NCI-H146 treated with DMSO at 0.1 percent for 48 hours (cell line): Measurements from ENCODE around the gene TRAF3IP1.
"Not testable (repeated sequence)": the region's sequence is repeated elsewhere in the genome, so short reads cannot be mapped to it uniquely, and the experiment has no call there.

Experiments
- DNase-seq: peaks from one replicate; lab custom pipeline; 2025; ENCODE audit not compliant: unreplicated experiment; lab: John Stamatoyannopoulos, UW

TRAF3IP1 gene

GRCh38 chr2:238306672-238306998, 13.7 kb upstream of the TRAF3IP1 start:
- DNase-seq, result no peak

DNA sequence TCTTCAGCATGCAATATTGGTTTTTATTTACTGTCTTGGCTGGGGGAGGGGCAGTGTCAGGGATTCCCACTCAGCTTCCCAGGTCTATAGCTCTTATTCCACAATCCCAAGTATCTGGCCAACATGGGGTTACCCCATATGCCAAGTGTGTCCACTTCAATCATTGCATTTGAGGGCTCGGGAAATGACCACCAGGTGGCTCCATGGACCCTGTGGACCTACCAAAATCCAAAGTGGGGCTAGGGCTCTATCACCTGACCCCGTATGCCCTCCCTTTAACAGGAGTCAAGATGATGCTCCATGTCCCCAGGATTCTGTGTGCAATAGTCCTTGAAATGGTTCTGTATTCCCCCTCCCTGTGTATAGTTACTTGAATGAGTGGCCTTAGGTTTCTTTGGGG, 12.1 kb upstream of the TRAF3IP1 start:
- DNase-seq, result no peak

GRCh38 chr2:238310721-238311120, 9.6 kb upstream of the TRAF3IP1 start:
- DNase-seq, result not testable (repeated sequence)

GRCh38 chr2:238313289-238313990, 6.9 kb upstream of the TRAF3IP1 start:
- no peak for DNase-seq

GRCh38 chr2:238313991-238314350, 6.3 kb upstream of the TRAF3IP1 start:
- DNase-seq, result no peak

DNA sequence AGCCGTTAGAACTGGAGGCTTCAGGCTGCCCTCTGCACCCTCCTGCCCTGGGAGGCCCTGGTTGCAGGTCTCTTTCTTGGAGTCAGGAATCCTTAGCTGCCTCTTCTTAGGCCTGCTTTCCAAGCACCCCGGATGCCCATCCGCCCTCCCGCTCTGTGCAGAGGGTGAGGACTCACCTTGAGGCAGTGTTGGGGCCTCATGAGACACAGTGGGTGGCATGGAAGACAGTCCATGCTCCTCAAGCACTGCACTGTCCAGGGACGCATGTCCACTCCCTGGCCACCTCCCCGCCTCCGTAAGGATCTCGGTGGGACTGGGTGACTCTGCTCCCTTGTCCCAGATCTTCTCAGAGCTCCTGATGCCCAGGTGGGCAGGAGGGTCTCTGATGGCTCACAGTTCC, 5.7 kb upstream of the TRAF3IP1 start:
- DNase-seq, result no peak

DNA sequence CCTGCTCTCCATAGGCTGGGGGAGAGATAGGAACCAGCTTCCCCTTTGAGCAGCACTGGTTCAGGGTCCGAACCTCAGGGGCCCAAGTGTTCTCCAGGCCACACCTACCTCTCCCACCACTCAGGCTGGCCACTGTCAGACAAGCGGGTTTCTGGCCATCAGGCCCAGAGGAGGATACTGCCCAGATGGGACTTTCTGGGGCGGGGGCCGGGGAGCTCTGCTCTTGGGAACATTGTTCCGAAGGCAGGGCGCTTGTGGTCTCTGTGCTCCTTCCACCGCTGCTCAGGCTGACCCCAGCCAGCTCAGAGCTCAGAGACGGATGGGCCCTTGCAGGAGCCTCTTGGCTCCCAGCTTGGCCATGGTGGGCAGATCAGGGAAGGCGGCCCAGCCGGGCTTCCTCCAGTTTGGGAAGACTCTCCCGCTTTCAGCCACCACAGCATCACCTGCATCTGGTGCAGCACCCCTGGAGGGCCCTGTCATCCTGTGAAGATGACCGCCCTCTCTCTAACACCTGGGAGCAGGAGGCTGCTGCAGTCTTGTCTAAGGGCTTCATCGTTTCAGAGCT, 5.2 kb upstream of the TRAF3IP1 start:
- no peak for DNase-seq

GRCh38 chr2:238320648-238321281, 447 bp downstream of the TRAF3IP1 start:
- no peak for DNase-seq

DNA sequence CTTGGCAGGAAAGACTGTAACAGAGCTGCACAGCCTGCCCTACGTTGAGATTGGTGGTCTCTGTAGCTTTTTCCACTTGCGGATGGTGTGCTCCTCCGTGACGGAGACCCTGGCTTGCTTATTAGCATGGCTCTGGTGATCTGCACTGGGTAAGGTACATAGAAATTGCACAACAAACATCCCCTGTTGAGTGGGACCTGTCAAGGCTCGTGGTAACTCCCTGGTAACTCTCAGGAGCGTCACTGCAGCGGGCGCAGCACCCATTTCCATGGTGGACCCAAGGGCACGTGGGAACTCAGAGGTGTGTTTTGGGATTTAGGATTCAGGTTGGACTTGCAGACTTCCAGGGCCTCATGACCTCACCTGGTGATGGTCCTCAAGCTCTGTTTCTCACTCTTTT, 1.1 kb downstream of the TRAF3IP1 start:
- no peak for DNase-seq

GRCh38 chr2:238322001-238322411, 1.7 kb downstream of the TRAF3IP1 start:
- DNase-seq, result no peak

DNA sequence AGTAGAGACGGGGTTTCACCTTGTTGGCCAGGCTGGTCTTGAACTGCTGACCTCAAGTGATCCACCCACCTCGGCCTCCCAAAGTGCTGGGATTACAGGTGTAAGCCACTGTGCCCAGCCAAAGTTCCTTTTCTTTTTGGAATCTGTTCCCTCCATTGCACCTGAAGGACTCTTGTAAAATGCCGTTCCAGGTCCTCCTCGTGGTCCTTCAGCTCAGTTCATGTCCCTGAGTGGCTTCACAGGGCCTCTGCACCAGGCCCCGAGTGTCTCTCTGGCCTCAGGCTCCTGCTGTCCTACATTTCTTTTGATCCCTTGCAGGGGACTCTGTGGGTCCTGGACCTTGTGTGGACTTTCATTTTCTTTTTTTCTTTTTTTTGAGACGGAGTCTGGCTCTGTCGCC, 3.9 kb downstream of the TRAF3IP1 start:
- DNase-seq, result not testable (repeated sequence)

- DNase-seq, result no peak
Measured at GRCh38 chr2:238325694-238326093, 5.4 kb downstream of the TRAF3IP1 start.

- no peak for DNase-seq
Measured at GRCh38 chr2:238326801-238327365, 6.6 kb downstream of the TRAF3IP1 start.

GRCh38 chr2:238327751-238328150, 7.4 kb downstream of the TRAF3IP1 start:
- no peak for DNase-seq

DNA sequence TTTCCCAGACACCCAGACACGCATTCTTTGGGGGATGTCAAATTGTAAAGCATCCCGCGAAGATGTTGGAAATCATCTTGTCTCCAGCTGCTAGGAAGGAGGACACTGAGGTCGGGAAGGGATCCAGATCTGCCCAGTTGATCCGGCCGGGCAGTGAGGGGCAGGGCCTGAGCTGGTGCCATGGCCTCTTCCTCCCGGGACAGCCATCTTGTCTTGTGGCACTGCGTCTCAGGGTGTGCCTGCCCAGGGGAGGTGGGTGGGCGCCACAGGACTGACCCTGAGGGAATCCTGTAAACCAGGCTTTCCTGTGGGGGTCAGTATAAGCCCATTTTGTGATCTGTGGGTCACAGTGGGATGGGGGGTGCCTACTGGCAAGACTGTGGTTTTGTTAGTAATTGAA, 10.1 kb downstream of the TRAF3IP1 start:
- DNase-seq, result no peak

DNA sequence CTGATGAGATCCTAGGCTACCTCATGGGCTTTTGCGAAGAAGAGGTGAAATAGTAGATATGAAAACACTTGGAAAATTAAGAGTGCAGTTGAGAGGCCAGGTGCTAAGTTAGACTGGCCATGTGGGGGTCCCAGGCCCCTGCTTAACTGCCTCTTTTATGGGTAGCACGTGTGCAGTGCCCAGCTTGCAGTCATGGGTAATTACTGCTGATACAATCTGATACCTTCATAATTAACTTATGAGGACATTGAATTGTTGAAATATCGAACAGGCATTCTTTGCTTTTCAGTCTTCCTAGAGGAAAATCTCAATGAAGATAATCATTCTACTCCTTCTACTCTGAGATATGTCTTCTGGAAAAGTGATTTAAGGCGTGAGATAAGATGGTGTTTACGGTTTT, 11.6 kb downstream of the TRAF3IP1 start:
- DNase-seq, result no peak

- no peak for DNase-seq
Measured at GRCh38 chr2:238334885-238335284, 14.6 kb downstream of the TRAF3IP1 start.

- DNase-seq, result not testable (repeated sequence)
Measured at GRCh38 chr2:238335591-238335990, 15.3 kb downstream of the TRAF3IP1 start.

DNA sequence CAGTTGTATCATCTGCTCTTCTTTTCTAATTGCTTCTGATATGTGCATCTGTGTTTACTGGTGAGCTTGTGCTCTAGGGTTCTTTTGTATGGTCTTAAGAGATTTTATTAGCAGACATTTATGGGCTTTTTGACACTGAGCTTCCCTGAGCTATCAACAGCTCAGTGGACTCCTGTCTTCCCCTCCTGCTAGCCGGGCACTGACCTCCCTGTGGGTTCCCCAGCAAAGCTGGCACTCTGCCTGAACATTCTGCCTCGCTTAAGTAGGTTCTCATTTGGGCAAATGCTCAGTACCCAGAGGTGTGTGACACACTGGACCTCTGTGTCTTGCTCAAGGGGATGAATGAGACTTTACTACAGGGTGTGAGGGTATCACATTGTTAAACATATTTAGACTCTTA, 15.8 kb downstream of the TRAF3IP1 start:
- DNase-seq, result no peak

- DNase-seq, result no peak
Measured at GRCh38 chr2:238336793-238337444, 16.6 kb downstream of the TRAF3IP1 start.

DNA sequence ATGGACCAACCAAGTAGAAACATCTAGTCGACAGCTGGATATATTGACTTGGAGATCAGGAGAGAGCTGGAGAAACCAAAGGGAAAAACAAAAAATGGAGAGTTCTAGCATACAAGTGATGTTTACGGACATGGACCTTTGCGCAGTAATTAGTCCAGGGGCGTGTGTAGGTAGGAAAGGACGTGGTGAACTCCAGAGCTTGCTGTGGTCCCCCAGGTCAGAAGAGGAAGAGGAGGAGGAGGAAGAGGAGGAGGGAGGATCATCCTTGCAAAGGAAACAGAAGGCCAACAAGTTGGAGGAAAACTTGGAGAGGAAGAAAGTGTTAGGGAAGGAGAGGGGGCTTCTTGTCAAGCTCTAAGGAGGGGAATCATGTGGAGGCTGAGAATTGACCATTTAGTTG, 17.5 kb downstream of the TRAF3IP1 start:
- DNase-seq, result no peak
